HG03565 (cell line): Measurements from ENCODE around the gene BARHL1.

Source experiments
- ATAC-seq: cut with Tn5 transposase; IDR thresholded peaks from one replicate; pipeline ENCODE4 v1.9.1; 2021; ENCODE audit warnings: mild to moderate bottlenecking, moderate library complexity; ENCODE audit not compliant: unreplicated experiment

The BARHL1 gene

DNA sequence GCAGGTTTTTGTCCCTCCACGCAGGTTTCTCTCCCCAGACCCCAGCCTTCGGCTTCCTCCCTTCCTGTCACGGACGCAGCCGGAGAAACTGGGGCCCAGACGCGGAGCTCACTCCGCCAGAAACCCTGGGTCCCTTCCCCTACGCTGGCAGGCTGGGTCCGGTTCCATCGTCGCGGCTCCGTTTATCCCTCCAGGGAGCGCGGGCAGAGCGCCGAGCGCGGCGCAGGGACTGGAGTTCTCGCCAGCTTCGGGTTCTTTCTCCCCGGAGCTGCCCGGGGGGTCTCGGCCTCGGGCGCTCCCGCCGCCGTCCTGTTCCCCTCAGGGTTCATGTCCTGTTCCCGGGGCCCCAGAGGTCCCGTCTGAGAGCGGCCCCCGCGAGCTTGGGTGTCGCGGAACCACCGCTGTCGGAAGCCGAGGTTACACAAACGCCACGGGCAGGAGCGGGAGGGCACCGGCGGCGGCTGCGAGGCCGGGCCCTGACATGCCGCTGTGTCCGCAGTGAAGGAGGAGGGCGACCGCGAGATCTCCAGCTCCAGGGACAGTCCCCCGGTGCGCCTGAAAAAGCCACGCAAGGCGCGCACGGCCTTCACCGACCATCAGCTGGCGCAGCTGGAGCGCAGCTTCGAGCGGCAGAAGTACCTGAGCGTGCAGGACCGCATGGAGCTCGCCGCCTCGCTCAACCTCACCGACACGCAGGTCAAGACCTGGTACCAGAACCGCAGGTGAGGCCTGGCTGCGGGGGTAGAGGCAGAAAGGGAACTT lies 4.6 kb downstream of the BARHL1 start:
- ATAC-seq = no peak

- no peak for ATAC-seq
Measured at GRCh38 chr9:132587592-132587955, 5.2 kb downstream of the BARHL1 start.

GRCh38 chr9:132588098-132588497 lies 5.7 kb downstream of the BARHL1 start:
- ATAC-seq = no peak

DNA sequence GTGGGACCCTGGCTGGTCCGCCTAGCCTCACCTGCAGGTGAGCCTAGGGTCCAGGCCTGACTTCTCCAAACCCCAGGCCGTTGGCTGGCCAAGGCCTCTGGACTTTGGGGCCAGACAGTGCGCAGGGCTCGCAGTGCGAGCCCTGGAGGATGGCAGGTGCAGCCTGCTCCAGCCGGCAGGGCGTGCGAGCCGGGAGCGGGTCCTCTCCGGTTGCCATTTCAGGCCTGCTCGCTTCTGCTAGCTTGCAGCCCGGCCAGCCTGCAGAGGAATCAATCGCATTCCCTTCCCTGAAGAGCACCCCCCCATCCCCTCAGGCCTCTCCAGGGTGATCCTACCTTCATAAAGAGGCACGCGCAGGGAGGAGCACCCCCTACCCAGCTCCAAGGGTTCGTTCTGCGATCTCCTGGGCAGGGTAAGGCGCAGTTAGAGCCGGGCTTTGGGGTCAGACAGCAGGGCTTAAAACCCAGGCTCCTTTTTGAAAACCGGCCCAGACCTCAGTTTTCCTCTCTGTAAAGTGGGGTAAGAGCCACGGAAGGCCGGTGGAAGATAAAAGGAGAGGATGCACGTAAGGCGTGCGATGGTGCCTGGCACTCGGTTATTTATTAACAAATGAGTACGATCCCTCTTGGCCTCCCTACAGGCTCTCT lies 6.2 kb downstream of the BARHL1 start:
- ATAC-seq = no peak

DNA sequence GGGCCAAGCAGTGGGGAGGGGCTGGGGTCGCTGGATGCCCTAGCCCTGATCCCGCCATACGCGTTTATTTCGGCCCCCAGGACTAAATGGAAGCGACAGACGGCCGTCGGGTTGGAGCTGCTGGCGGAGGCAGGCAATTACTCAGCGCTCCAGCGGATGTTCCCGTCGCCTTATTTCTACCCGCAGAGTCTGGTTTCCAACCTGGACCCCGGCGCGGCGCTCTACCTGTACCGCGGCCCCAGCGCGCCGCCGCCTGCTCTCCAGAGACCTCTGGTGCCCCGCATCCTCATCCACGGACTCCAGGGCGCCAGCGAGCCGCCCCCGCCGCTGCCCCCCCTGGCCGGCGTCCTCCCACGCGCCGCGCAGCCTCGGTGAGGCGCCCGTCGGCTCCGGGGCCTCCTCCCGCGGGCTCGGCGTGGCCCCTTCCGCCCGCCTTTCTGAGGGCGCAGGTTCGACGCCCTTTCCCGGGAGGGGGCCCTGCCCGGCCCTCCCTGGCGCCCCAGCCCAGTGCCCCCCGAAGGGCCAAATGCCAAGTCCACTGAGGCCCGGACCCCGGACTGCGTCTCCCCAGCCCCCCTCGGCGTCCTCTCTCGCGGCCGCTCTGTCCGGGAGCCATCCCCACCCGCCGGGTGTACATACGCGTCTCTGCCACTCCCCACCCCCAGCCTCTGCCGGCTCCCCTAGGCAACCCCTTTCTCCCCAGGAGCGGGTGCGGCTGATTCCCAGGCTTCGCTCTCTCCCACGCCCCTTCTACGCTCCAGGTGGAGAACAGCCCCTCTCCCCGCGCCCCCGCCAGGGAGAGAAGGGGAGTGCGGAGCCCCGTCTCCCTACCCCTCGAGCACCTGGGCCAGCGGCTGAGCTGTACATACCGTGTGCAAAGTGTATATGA lies 7.0 kb downstream of the BARHL1 start:
- no peak for ATAC-seq

GRCh38 chr9:132590037-132590317 lies 7.6 kb downstream of the BARHL1 start:
- no peak for ATAC-seq

DNA sequence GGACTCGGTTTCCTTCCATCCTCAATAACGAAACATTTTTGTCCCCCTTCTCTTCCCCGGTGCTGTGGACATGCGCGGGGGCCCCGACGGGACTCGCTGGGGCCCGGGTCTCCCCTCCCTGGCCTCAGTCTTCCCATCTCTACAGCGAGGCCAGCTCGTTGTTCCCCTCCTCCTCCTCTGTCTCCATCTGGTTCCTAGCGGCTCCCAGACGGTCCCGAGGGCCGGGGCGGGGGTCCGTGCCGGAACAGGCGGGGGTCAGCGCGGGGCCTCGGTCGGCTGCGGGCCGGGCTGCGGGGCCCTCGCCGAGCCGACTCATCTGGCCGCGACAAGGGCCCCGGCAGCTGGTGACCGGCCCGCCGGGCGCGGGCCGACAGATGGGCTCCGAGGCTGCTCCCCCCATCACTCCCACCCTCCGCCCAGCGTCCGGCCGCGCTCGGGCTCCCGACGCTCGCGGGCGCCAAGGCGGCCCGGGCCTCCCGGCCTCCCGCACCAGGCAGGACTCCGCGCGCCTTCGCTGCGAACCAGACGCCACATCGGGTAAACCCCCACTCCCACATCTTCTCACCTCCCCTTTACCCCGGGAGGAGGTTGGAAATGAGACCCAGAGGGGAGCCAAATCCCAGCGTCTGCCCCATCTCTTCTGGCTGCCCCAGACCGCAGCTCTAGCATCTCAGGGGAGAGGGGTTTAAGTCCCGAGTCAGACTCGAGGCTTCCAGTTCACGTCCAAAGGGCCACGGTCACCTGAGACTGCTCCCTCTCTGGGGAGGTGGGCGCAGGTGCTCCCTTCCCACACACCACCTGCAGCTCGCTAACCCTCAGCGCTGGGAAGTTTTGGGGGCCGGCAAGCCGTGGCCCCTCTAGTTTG lies 8.1 kb downstream of the BARHL1 start:
- ATAC-seq = no peak

DNA sequence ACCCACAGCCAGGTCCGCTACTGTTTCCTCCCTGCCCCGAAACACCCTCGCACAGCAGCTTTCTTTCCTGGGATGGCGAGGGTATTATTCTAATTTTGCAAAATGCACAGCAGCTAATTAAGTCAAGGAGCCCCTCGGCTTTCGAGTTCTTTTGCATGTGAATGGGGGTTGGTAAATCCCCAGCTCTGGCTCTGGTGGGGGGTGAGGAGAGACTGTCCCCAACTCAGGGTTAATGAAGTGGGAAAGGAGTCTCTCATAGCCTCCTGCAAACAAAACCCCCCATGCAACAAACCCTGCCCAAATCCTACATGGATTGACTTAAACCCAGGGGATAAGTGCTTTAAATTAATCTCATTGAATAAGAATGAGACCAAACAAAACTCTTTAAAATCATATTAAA lies 8.8 kb downstream of the BARHL1 start:
- no peak for ATAC-seq

DNA sequence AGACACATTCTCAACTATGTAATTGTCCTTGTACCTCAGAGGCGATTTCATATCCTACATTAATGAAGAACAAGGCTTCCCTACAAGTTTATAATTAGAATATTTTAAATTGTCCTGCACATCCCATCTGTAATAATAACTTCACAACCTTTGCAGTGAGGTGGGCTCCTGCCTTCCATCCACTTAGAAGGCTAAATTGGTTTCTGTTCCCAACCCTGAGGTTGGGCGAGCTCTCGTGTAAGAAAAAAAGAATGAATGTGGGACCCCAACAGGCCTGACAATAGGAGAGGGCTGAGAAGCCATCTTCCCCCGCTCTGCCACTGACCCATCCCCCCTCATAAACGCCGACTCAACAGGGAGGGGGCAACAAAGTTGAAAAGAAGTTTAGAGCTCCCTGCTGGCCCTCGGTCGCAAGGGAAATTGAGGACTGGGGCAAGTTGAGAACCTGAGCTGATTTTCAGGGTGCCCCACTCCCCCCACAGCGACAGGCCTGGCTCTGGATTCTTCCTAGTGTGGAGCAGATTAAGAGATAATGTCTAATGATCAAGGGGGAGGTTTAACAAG lies 9.4 kb downstream of the BARHL1 start:
- no peak for ATAC-seq

DNA sequence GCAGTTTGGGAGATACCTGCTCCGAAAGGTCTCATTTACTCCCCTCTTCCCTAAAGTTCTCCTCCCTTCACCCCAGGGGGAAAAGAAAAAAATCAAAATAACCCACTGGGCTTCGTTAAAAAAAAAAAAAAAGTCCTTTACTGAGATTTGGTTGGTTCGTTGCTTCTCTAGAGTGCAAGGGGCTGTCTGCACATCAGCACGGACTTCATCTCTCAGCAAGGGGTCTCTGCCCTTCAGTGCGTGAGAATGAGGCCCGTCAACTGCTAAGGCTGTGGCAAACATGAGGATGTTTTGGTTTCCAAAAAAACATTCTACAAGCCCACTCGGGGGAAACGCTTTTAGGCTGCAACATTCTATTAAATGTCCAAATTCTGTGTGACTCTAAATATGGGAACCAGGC lies 10.0 kb downstream of the BARHL1 start:
- no peak for ATAC-seq

- ATAC-seq = no peak
Measured at GRCh38 chr9:132594412-132594811, 12.0 kb downstream of the BARHL1 start.

GRCh38 chr9:132595319-132595718 lies 12.9 kb downstream of the BARHL1 start:
- ATAC-seq = no peak

DNA sequence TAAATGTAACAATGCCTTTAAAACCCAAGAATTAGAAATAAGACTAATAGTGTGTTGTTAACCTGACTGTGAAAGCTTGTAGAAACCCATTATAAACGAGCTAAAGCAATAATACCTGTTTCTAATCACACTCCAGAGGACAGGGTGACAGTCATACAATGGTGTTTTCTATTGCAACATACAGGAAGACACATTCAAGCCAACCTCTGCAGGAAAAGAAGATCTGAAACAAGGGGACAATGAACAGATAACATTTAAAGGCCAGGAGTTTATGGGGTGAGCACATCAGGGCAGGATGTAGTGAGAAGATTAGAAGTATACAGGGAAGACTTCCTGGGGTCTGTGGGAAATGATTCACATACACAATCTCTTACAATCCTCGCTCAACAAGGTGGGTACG lies 13.8 kb downstream of the BARHL1 start:
- no peak for ATAC-seq

DNA sequence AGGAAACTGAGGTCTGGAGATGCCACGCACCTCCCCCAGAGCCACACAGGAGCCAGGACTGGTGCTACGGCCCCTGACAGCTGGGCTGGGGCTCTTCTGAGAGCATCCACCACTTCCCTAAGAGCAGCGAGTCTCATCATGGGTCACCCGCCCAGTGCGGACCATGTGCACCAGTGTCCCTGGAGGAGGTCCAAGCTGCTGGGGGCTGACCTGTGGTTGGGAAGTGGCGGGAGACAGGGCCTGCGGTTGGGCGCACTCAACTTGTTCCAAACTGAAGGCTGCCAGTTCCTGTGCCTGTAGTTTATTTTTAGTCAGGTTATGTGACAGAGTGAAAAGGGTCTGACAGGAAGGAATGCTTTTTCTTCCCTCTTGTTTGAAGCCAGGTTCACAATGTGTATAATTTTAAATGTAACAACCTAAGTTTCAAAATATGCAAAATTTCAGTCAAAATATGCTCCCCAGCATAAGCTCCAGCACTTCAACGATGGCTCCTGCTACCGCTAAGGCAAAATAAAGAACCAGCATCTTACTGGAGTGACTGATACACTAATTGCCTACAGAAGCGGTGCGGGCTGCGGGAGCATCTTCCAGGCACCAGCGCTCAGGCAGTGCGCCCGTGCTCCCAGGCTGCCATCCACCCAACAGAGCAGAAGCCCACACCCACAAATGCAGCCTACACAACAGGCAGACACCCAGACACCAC lies 14.8 kb downstream of the BARHL1 start:
- ATAC-seq = no peak

DNA sequence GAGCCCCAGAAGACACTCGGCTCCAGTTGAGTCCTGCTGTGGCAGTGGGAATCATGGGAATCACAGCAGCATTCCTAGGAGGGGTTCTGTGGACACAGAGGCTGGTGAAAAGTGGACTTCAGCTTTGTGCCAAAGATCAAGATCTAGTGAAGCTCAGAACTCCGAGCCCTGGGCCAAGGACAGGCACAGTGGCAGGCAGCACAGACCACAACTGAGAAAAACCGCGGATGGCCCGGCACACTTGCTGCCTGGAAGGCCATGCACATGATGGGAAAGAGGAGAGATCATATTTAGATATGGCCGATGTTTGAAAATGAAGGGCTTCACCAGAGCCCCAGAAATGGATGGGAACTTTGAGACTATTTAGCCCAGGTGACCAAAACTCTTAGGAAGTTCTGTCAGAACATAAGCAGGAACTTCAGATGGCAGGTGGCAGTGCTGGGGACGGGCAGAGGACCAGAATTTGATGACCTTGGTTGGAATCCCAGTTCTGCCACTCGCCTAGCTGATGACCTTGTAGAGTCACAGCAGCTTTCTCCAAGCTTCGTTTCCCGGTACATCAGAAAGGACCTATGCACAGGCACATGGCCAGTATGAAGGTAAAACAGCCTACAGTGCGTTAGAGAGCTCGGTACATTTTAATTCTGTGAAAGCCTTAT lies 18.0 kb downstream of the BARHL1 start:
- ATAC-seq = no peak

GRCh38 chr9:132602207-132602606 lies 19.8 kb downstream of the BARHL1 start:
- ATAC-seq = no peak

- ATAC-seq = no peak
Measured at GRCh38 chr9:132605387-132605786, 23.0 kb downstream of the BARHL1 start.

DNA sequence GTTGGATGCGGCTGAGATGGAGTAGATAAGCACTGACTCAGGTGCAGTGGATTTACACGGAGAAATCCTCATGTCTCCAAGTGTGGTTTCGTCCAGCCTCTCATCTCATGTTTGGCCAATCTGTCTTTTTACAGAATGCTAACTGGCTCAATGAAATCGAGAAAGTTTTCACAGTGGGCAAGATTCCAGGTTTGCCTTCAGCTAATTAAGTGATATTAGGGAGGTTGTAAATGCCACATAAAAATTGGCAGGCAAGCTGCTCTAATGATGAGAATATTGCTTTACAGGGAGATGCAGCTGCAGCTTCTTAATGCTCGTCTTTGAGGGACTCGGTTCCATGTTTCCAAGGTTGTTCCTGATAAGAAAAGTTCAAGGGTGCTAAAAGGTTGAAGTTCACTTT lies 23.7 kb downstream of the BARHL1 start:
- ATAC-seq = no peak

- ATAC-seq = no peak
Measured at GRCh38 chr9:132609184-132609583, 26.8 kb downstream of the BARHL1 start.

- ATAC-seq = no peak
Measured at GRCh38 chr9:132609829-132610228, 27.4 kb downstream of the BARHL1 start.
